ENCODE results near the gene NOXO1.

- peak; percentile 39 for TF ChIP-seq POLR2A (IDR thresholded peaks at IDR 0.05; ENCODE audit: low read length)
- TF ChIP-seq GATA1 (IDR thresholded peaks at IDR 0.05; ENCODE audit: low read depth, low read length), result no peak
Observed at GRCh38 chr16:1984347-1985225, 3.3 kb upstream of the NOXO1 start.
